ENCODE results near the gene KRT85.
A peak's percentile ranks its signal among the peaks of the same experiment; 100 is the strongest.

The KRT85 gene

GRCh38 chr12:52380271-52380694 is 13.0 kb upstream of the KRT85 start:
- no peak for TF ChIP-seq EZH2 (optimal IDR thresholded peaks at IDR 0.05; ENCODE audit: low read depth, low read length)
- TF ChIP-seq, protein P1, sequence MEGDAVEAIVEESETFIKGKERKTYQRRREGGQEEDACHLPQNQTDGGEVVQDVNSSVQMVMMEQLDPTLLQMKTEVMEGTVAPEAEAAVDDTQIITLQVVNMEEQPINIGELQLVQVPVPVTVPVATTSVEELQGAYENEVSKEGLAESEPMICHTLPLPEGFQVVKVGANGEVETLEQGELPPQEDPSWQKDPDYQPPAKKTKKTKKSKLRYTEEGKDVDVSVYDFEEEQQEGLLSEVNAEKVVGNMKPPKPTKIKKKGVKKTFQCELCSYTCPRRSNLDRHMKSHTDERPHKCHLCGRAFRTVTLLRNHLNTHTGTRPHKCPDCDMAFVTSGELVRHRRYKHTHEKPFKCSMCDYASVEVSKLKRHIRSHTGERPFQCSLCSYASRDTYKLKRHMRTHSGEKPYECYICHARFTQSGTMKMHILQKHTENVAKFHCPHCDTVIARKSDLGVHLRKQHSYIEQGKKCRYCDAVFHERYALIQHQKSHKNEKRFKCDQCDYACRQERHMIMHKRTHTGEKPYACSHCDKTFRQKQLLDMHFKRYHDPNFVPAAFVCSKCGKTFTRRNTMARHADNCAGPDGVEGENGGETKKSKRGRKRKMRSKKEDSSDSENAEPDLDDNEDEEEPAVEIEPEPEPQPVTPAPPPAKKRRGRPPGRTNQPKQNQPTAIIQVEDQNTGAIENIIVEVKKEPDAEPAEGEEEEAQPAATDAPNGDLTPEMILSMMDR (IDR thresholded peaks at IDR 0.05; ENCODE audit: low read length), result peak; percentile 39
- Histone ChIP-seq H3K27me3 (replicated peaks; ENCODE audit: insufficient read depth, low read length) (peaks cover 86% of the 10 kb centered on the region), H3K9me3 (replicated peaks; ENCODE audit: insufficient read depth, low read length) (no peaks in the 10 kb centered on the region), H3K9me2 (replicated peaks; ENCODE audit: insufficient read depth, low read length) (no peaks in the 10 kb centered on the region), H3K4me2 (ENCODE audit: low read depth, low read length) (no peak overlapping the region), H3K79me2 (ENCODE audit: low read length) (no peaks in the 10 kb centered on the region), H3F3A (ENCODE audit: insufficient read depth, low read length) (no peaks in the 10 kb centered on the region), H3K9ac (ENCODE audit: low read length) (no peak overlapping the region), H2AFZ (ENCODE audit: low read length) (no peak overlapping the region), H4K20me1 (ENCODE audit: insufficient read depth, low read length) (no peaks in the 10 kb centered on the region), H3K4me1 (ENCODE audit: low read length) (no peaks in the 10 kb centered on the region), H3K36me3 (replicated peaks; ENCODE audit: insufficient read depth, low read length) (no peaks in the 10 kb centered on the region), H3K27ac (ENCODE audit: low read length) (no peak overlapping the region), H3K4me3 (ENCODE audit: low read length) (no peak overlapping the region)
- no peak for DNase-seq

DNA sequence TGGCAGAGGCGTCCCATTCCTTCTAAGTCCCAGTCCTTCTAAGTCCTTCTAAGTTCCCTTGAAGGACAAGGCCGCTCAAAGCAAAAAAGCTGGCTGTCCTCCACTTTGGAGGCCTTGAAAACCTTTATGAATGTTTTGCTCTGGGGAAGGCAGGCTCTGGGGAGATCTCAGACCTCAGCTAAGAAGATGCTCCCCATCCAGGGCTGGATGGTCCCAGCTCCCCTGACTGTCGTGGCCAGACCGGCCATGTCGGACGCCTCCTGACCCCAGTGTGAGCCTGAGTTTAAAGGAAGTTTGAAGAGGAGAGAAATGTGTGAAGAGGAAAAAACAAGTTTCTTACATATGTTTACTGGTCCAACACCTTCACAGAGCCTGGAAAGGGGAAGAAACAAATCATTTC is 12.3 kb upstream of the KRT85 start:
- no peaks in the 10 kb centered on the region for H3K9me2 ChIP-seq (replicated peaks; ENCODE audit: insufficient read depth, low read length)
- TF ChIP-seq EZH2 (optimal IDR thresholded peaks at IDR 0.05; ENCODE audit: low read depth, low read length) (no peak), EZH2phosphoT487 (IDR thresholded peaks at IDR 0.05; ENCODE audit: low read length) (no peak)
- TF ChIP-seq, protein P1 (IDR thresholded peaks at IDR 0.05; ENCODE audit: low read length), result no peak

DNA sequence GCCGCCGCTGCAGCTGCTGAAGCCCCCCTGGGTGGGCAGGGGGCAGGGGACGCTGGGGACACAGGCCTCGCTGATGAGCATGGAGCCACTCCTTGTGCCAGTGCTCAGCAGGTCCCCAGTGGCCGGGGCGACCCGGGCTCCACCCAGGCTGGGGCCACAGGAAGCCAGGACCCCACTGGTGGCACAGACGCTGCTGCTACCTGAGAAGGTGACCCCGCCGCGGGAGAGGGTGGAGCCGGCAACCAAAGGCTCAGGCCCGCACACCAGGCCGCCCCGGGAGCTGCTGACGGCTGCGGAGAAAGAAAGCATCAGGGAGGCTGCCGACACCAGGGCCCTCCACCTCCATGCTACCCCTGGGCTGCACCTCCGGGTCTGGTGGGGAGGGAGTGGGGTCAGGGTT is 10.8 kb upstream of the KRT85 start:
- Histone ChIP-seq H3K9ac (ENCODE audit: low read length) (no peak overlapping the region), H3K27me3 (replicated peaks; ENCODE audit: insufficient read depth, low read length) (peaks cover 83% of the 10 kb centered on the region), H3K9me3 (replicated peaks; ENCODE audit: insufficient read depth, low read length) (no peaks in the 10 kb centered on the region), H3K4me1 (ENCODE audit: low read length) (no peaks in the 10 kb centered on the region), H3K36me3 (replicated peaks; ENCODE audit: insufficient read depth, low read length) (no peaks in the 10 kb centered on the region), H3K4me3 (ENCODE audit: low read length) (no peak overlapping the region), H3K9me2 (replicated peaks; ENCODE audit: insufficient read depth, low read length) (no peaks in the 10 kb centered on the region), H3K4me2 (ENCODE audit: low read depth, low read length) (no peak overlapping the region), H4K20me1 (ENCODE audit: insufficient read depth, low read length) (no peaks in the 10 kb centered on the region), H3K79me2 (ENCODE audit: low read length) (no peaks in the 10 kb centered on the region), H2AFZ (ENCODE audit: low read length) (no peak overlapping the region), H3K27ac (ENCODE audit: low read length) (no peak overlapping the region), H3F3A (ENCODE audit: insufficient read depth, low read length) (no peaks in the 10 kb centered on the region)
- no peak for DNase-seq
- TF ChIP-seq, protein P1 (IDR thresholded peaks at IDR 0.05; ENCODE audit: low read length), result no peak
- TF ChIP-seq EZH2phosphoT487 (IDR thresholded peaks at IDR 0.05; ENCODE audit: low read length) (no peak), EZH2 (optimal IDR thresholded peaks at IDR 0.05; ENCODE audit: low read depth, low read length) (no peak)

More for the DNA sequence above, 12.3 kb upstream of the KRT85 start:
- Histone ChIP-seq H3K4me1 (ENCODE audit: low read length) (no peaks in the 10 kb centered on the region), H3K27me3 (replicated peaks; ENCODE audit: insufficient read depth, low read length) (peaks cover 83% of the 10 kb centered on the region), H3F3A (ENCODE audit: insufficient read depth, low read length) (no peaks in the 10 kb centered on the region), H3K79me2 (ENCODE audit: low read length) (no peaks in the 10 kb centered on the region), H3K9ac (ENCODE audit: low read length) (no peak overlapping the region), H3K27ac (ENCODE audit: low read length) (no peak overlapping the region), H3K36me3 (replicated peaks; ENCODE audit: insufficient read depth, low read length) (no peaks in the 10 kb centered on the region), H3K4me2 (ENCODE audit: low read depth, low read length) (no peak overlapping the region), H2AFZ (ENCODE audit: low read length) (no peak overlapping the region), H4K20me1 (ENCODE audit: insufficient read depth, low read length) (no peaks in the 10 kb centered on the region), H3K9me3 (replicated peaks; ENCODE audit: insufficient read depth, low read length) (no peaks in the 10 kb centered on the region), H3K4me3 (ENCODE audit: low read length) (no peak overlapping the region)
- DNase-seq, result no peak
